Fibroblast of skin of left quadriceps (primary cell): Measurements from ENCODE around the gene SEC63.
"Not testable (repeated sequence)": the region's sequence is repeated elsewhere in the genome, so short reads cannot be mapped to it uniquely, and the experiment has no call there.

Source experiments
- DNase-seq, 2 experiments: peaks; one replicate each; pipeline ENCODE4 v3.0.0-alpha.2; 2013; ENCODE audit warnings: low read depth in 2 of 2

The SEC63 gene

GRCh38 chr6:107972413-107973096 lies 14.5 kb upstream of the SEC63 start:
- DNase-seq: no peak

DNA sequence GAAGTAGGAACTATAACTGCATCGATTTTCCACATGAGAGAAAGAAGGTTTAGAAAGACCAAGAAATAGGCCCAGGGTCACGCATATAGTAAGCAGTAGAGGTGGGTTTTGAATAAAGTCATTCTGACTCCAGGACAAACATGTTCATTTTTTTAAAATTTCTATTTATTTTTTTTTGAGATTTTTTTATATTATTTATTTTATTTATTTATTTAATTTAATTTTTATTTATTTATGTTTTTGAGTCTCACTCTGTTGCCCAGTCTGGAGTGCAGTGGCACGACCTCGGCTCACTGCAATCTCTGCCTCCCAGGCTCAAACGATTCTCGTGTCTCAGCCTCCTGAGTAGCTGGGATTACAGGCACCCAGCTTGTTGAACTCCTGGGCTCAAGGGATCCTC lies 13.2 kb upstream of the SEC63 start:
- no peak for DNase-seq

DNA sequence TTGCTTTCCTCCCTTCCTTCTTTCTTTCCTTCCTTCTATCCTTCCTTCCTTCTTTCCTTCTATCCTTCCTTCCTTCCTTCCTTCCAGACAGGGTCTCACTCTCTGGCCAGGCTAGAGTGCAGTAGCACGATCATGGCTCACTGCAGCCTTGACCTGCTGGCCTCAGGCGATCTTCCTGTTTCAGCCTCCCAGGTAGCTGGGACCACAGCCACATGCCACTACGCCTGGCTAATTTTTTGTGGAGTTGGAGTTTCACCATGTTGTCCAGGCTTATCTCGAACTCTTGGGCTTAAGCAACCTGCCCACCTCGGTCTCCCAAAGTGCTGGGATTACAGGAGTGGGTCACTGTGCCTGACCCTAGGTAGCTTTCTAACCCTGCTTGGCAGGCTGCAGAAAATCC lies 12.2 kb upstream of the SEC63 start:
- no peak for DNase-seq

DNA sequence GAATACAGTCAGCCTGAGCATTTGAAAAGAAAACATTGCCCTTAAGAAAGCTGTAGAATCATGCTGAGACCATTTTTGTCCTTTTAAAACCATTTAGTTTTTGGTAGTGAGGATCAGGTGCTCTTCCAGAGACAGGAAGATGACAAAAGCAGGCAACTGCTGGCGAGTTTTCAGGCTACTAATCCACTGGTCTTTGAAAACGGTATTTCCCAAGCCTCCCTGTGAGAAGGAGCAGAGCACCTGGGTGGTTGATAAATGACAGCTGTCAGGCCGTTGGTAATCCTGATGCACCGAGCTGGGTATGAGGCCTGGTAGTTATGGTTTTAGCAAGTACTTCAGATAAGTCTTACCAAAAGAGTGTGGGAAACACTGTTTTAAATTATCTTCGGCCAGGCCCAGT lies 10.1 kb upstream of the SEC63 start:
- DNase-seq: no peak

DNA sequence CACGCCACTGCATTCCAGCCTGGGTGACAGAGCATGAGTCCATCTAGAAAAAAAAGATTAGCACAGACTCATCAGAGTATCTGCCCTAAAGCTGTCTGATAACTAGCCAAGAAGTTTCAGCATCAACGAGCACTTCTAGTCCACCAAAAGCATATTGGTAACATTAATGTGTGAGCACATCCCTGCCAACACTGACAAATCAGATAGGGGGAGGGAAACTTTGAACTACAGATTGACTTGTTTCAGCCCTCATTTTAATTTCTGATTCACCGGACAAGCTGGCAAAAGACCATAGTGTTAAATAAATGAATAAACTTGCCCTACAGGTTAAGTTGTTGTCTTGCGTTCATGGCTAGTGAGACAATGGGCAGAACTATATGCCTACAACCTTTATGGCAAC lies 7.7 kb upstream of the SEC63 start:
- DNase-seq: no peak

GRCh38 chr6:107962723-107963122 lies 4.7 kb upstream of the SEC63 start:
- DNase-seq: no peak

- no peak for DNase-seq
These were observed 1.4 kb upstream of the SEC63 start for GRCh38 chr6:107959392-107959791.

DNA sequence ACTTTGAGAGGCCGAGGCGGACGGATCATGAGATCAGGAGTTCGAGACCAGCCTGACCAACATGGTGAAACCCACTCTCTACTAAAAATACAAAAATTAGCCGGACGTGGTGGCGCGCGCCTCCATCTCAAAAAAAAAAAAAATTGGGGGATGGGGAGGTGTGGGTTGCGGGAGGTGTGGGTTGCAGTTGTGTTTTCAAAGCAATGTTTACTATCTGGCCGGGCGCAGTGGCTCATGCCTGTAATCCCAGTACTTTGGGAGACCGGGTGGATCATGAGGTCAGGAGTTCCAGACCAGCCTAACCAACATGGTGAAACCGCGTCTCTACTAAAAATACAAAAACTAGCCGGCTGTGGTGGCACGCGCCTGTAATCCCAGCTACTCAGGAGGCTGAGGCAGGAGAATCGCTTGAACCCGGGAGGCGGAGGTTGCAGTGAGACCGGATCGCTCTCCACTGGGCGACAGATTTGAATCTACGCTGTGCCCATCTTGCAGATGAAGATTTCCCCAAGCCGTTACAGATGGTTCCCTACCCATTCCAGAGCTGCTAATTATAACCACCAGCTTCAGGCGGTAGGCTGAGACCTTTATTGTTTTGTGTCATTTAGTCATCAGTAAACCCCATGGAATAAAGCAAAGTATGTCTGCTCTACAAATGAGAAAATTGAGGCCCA lies 818 bp upstream of the SEC63 start:
- not testable (repeated sequence) for DNase-seq

- DNase-seq: peak; percentile 60 to 64
These were observed 600 bp downstream of the SEC63 start for GRCh38 chr6:107957308-107957908.

GRCh38 chr6:107956586-107957307 lies 1.3 kb downstream of the SEC63 start:
- DNase-seq: peak; percentile 59 to 65

DNA sequence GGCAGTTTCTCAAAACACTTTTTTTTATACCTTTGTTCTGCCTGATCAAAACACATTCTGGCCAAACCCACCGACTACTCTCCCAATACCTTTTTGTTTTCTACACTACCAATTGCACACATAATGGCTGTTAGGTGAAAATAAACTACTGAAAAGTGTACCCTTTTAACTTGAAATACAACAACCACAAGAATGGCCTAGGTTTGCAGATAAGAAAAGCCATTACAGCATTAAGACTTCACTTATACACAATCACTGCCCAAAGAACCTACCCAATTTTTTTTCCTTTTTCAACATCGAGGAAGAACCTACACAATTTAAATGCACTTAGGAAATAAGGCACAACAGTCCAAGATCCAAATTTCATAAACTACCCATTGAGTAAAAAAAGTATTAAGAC lies 1.8 kb downstream of the SEC63 start:
- DNase-seq: no peak

DNA sequence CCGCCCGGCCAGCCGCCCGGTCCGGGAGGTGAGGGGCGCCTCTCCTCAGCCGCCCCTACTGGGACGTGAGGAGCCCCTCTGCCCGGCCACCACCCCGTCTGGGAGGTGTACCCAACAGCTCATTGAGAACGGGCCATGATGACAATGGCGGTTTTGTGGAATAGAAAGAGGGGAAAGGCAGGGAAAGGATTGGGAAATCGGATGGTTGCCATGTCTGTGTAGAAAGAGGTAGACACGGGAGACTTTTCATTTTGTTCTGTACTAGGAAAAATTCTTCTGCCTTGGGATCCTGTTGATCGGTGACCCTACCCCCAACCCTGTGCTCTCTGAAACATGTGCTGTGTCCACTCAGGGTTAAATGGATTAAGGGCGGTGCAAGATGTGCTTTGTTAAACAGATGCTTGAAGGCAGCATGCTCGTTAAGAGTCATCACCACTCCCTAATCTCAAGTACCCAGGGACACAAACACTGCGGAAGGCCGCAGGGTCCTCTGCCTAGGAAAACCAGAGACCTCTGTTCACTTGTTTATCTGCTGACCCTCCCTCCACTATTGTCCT lies 4.1 kb downstream of the SEC63 start:
- not testable (repeated sequence) for DNase-seq

DNA sequence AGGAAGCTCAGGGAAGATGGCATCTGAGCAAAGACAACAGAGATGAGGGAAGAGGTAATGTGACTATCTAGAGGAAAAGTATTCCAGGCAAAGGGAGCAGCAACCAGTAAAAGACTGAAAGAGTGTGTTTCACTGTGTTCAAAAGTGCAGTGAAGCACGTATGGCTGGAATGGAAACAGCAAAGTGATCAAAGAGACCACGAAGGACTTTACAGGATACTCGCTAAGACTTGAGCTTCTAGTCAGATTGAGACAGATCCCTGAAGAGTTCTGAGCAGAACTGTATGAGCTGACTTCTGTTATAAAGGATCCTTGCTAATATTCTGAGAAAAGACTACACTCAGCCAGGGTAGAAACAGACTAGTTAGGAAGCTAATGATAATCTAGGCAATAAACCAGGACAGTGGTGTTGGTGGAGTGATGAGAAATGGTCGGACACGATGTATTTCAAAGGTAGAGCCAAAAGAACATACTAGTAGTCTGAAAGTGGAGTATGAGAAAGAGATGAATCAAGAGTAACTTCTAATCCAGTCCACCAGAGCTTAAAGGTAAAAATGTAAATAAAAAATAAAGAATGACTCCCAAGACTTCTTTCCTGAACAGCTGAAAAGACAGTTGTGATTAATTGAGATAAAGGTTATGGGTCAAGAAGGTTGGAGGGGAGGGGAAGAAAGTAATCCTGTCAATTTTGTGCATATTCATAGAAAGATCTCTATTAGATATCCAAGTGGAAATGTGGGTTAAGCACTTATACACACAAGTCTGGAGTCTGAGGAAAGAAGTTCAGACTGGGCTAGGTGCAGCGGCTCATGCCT lies 14.2 kb downstream of the SEC63 start:
- DNase-seq: no peak

GRCh38 chr6:107942142-107942541 lies 15.9 kb downstream of the SEC63 start:
- no peak for DNase-seq

DNA sequence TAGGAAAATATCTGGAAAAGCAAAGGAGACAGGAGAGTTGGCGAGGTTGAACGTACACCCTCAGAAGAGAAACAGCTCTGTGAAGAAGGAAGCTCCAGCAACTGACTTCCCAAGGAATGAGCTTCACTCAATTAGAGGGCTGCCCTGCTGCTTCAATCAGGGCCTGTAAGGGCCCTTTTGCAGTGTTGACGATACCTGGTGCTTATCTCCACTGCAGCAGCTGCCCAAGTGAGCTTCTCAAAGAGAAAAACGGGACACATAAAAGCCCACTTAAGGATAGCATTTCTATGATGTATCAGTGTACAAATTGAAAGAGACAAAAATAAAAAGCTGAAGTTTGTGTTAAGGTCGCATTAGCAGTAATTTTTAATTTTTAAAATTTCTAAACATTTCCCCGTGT lies 16.4 kb downstream of the SEC63 start:
- DNase-seq: no peak

DNA sequence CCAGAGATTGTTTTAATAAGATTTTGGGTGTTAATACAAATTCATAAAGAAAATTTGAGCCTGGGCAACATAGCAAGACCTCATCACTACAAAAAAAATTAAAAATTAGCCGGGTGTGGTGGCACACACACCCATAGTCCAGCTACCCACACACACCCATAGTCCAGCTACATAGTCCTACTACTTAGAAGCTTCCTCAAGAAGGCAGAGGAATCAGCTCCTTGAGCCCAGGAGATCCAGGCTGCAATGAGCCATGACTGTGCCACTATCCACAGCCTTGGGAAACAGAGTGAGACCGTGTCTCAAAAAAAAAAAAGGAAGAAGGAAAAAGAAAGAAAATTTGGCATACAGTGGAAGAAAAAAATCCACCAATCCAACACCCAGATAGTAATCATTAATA lies 16.8 kb downstream of the SEC63 start:
- no peak for DNase-seq

- not testable (repeated sequence) for DNase-seq
These were observed 21.1 kb downstream of the SEC63 start for GRCh38 chr6:107936910-107937292.

DNA sequence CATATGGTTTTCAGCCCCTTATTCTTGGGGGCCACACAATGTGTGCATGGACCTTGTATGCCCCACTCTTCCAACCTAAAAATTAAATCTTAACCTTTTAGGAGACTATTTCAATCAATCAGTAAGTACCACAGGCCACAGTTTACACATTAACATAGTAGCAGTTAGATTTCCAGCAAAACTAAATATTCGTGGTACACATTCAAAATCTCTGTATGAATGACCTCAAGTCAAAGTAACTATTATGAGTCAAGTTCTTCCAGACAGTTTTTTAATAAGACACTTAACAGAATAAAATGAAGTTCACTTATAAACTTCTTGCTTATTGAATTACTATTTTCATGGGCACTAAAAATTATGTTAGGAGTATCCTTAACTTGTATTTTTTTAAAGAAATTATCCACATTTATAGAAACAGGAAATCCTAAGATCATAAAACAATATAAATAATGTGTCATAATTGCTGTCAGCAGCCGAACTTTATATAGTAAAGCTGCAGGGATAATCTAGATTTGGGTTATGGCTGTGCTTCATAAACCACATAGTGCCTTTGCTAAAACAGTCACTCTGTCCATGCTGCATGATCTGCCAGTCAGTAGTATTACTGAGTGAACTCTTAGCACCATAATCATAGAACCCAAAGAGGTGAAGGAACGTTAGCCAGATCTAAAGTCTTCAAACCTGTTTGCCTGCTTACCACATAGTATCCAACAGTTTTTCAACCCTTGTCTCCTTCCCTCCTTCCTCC lies 21.7 kb downstream of the SEC63 start:
- DNase-seq: no peak

GRCh38 chr6:107934229-107934628 lies 23.8 kb downstream of the SEC63 start:
- not testable (repeated sequence) for DNase-seq

DNA sequence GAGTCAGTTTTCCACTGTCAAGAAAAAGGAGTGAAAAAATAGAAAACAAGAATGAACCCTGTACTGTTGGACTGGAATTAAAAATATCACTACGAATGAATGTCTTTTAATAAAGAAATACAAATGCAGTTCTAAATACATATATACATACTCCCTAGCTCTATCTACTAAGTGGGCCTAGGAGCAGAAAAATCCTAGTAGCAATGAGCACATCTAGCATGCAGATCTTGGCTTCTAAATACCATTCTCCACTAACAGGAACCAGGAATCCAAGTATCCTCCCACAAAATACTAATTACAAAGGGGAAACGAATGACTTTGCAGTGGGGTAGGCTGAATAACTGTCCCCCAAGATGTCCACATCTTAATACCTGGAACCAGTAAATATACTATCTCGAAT lies 25.4 kb downstream of the SEC63 start:
- no peak for DNase-seq

- DNase-seq: no peak
These were observed 26.1 kb downstream of the SEC63 start for GRCh38 chr6:107931894-107932293.
